HG02798 (cell line): ENCODE measurements around the gene BAIAP2L1.
"Not testable (repeated sequence)": the region's sequence is repeated elsewhere in the genome, so short reads cannot be mapped to it uniquely, and the experiment has no call there.

Source experiments
- ATAC-seq: cut with Tn5 transposase; IDR thresholded peaks from one replicate; pipeline ENCODE4 v1.9.1; 2021; ENCODE audit warnings: mild to moderate bottlenecking; ENCODE audit not compliant: unreplicated experiment, poor library complexity

Gene BAIAP2L1

GRCh38 chr7:98329100-98329790 is 71.6 kb downstream of the BAIAP2L1 start:
- ATAC-seq = no peak

GRCh38 chr7:98324782-98325181 is 76.1 kb downstream of the BAIAP2L1 start:
- ATAC-seq = no peak

GRCh38 chr7:98323597-98324322 is 77.1 kb downstream of the BAIAP2L1 start:
- no peak for ATAC-seq

- ATAC-seq = no peak
Observed at GRCh38 chr7:98322331-98323270, 78.3 kb downstream of the BAIAP2L1 start.

- ATAC-seq = no peak
Observed at GRCh38 chr7:98321301-98321700, 79.6 kb downstream of the BAIAP2L1 start.

- ATAC-seq = no peak
Observed at GRCh38 chr7:98319176-98319575, 81.7 kb downstream of the BAIAP2L1 start.

GRCh38 chr7:98317366-98318040 is 83.4 kb downstream of the BAIAP2L1 start:
- no peak for ATAC-seq

GRCh38 chr7:98315994-98316527 is 84.8 kb downstream of the BAIAP2L1 start:
- not testable (repeated sequence) for ATAC-seq

- peak; percentile 72 for ATAC-seq
Observed at GRCh38 chr7:98315318-98315993, 85.4 kb downstream of the BAIAP2L1 start.

GRCh38 chr7:98314469-98314868 is 86.4 kb downstream of the BAIAP2L1 start:
- peak; percentile 63 for ATAC-seq

GRCh38 chr7:98312201-98312600 is 88.7 kb downstream of the BAIAP2L1 start:
- no peak for ATAC-seq

- no peak for ATAC-seq
Observed at GRCh38 chr7:98309566-98309965, 91.3 kb downstream of the BAIAP2L1 start.

GRCh38 chr7:98307971-98308466 is 92.9 kb downstream of the BAIAP2L1 start:
- ATAC-seq = no peak

- ATAC-seq = no peak
Observed at GRCh38 chr7:98305951-98306535, 94.8 kb downstream of the BAIAP2L1 start.

- ATAC-seq = no peak
Observed at GRCh38 chr7:98303906-98304305, 97.0 kb downstream of the BAIAP2L1 start.

- no peak for ATAC-seq
Observed at GRCh38 chr7:98303176-98303865, 97.6 kb downstream of the BAIAP2L1 start.

GRCh38 chr7:98301693-98302470 is 99.0 kb downstream of the BAIAP2L1 start:
- ATAC-seq = no peak
